H1 (cell line): ENCODE measurements around the gene PLXDC2. TPM values are rescaled to one million over a fixed set of nuclear protein-coding genes. Genes with fewer than 3 reads are reported as not detected.

Experiments used
- CHD2 ChIP-seq: IDR thresholded peaks from 2 replicates; pipeline ENCODE4 v1.6.1; 2012; ENCODE audit warnings: low read length, improper control_type of control experiment
- EP300 ChIP-seq, 2 experiments: IDR thresholded peaks; 1 replicate in 1 of 2; 2 replicates in 1 of 2; pipeline ENCODE4 v1.6.1; 2011 to 2012; ENCODE audit warnings: low read depth in 2 of 2, low read length in 2 of 2, mild to moderate bottlenecking in 2 of 2, borderline replicate concordance in 1 of 2, inconsistent platforms in 1 of 2, moderate library complexity in 1 of 2
- polyA plus RNA-seq, 7 experiments: library from polyadenylated mRNA; depleted of rRNA in 3 of 7; stranded (reverse) in 5 of 7; unstranded in 2 of 7; fragments of >200 nt in 5 of 7; fragments of 200-250 nt in 2 of 7; gene quantifications; 1 replicate in 5 of 7; 2 replicates in 1 of 7; 4 replicates in 1 of 7; pipeline versions ENCODE4 v1.2.1 to v1.2.3, GENCODE V29; 2011 to 2013; ENCODE audit warnings: missing spikeins in 2 of 7, mixed read lengths in 2 of 7
- total RNA-seq: library from RNA; stranded (reverse); fragmentation: NEBNext Ultra II Directional; extraction: Animal tissue kit (Norgen Biotek cat#: 25700); gene quantifications from 2 replicates; pipeline ENCODE4 v1.2.1, GENCODE V29; 2021

Gene PLXDC2
- total and polyA plus RNA-seq, 2 of the 8 experiments (the other 6 are each of a cell fraction or from before 2014, with no cell fraction given): 23.0 to 40.5 TPM

- TF ChIP-seq CHD2 (no peak), EP300 (IDR thresholded peaks at IDR 0.05; ENCODE audit: borderline replicate concordance in 1 of 2, low read depth in 2 of 2, low read length in 2 of 2) (no peak)
- TF ChIP-seq, all 59 proteins: peak for 0
Measured at GRCh38 chr10:20277820-20278219, 461.6 kb downstream of the PLXDC2 start (continued).
